NCI-H748 treated with DMSO at 0.1 percent for 48 hours (cell line): Measurements from ENCODE around the gene IL1RL1.

Source experiments
- DNase-seq: peaks from one replicate; lab custom pipeline; 2025; lab: John Stamatoyannopoulos, UW

IL1RL1 gene

DNA sequence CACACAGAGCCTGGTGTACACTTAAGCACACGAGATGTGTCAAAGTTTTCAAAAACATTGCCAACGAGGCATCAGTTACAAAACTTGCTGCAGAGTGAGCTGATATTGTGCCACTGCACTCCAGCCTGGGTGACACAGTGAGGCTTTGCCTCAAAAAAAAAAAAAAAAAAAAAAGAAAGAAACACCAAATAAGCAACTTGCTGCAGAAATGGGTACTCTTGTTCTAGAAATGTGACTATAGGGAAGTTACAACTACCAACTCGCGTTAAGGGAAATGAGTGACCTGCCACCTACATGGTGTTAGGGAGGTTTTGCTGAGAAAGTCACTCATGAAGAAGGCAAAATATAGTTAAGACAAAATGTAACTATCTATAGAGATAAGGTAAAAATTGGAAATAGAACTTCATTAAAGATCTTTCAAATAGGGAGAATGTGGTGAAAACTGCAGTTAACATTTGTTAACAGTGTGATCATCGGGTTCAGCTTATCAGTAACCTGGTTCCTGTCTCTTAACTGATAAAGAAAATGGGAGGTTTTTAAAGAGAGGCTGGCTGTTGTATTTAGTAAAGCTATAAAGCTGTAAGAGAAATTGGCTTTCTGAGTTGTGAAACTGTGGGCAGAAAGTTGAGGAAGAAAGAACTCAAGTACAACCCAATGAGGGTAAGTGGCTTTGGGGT, at the start of gene IL1RL1:
Gene IL1RL1 (plus strand): TSS at position 600 of the 677 bp plus-strand sequence. CDS start 26,702 bp downstream, outside the sequence.
- no peak for DNase-seq

DNA sequence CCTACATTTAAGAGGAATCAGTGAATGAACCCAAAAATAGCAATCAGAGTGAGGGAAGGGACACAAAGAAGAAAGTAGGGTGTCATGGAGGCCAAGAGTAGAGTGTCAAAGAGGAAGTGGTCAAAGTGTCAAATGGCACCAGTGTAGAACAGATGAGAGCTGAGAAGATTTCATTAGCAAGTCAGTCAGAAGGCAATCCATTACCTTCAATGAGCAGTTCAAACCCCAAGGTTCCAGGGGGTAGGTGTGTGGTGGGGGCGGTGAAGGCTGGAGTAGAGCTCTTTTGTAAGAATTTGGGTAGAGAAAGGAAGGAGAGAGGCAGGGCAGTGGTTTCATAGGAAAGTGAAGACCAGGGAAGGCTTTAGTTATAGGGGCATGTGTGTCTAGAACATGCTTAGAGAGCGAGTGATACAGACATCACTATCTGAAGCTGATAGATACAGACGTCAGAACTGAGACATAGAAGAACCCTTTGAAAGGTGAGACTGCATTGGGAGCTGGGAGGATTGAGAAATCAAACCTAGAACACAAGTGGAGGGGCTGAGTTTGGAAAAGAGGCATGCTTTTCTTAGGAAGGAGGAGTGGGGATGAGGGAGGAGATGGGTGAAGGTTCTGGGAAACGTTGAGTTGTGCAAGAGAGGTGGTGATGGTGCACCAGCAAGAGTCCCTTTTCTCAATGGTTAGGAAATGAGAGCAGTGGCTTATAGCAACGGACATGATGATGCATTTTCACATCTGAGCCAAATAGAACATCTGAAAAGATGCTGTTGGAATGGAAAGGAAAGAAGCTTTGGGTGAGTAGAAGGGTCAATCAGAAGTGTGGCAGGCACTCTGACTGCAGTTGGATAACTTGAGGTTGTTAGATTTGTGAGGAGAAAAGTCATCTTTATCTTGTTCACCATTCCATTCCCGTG, 48.9 kb upstream of the IL1RL1 start:
- no peak for DNase-seq

GRCh38 chr2:102264952-102265351, 46.4 kb upstream of the IL1RL1 start:
- DNase-seq = no peak

GRCh38 chr2:102266204-102266603, 45.2 kb upstream of the IL1RL1 start:
- DNase-seq = no peak

DNA sequence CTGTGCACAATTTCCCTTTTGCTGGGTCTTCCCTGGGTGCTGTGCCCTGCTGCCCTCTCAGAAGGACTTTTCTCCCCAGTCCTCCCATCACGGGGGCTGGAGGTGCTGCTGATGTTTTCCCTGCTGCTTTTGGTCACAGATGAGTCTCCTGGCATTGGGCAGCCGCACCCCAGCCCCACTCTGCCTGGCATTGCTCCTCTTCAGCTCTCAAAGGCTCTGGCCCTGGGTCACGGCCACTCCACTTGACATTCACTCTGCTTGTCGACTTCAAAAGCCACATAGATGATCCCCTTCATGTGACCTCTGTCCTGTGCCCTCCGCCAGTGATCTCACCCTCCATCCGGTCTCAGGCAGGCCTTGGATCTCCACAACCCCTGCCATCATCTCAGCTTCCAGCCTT, 43.6 kb upstream of the IL1RL1 start:
- no peak for DNase-seq

DNA sequence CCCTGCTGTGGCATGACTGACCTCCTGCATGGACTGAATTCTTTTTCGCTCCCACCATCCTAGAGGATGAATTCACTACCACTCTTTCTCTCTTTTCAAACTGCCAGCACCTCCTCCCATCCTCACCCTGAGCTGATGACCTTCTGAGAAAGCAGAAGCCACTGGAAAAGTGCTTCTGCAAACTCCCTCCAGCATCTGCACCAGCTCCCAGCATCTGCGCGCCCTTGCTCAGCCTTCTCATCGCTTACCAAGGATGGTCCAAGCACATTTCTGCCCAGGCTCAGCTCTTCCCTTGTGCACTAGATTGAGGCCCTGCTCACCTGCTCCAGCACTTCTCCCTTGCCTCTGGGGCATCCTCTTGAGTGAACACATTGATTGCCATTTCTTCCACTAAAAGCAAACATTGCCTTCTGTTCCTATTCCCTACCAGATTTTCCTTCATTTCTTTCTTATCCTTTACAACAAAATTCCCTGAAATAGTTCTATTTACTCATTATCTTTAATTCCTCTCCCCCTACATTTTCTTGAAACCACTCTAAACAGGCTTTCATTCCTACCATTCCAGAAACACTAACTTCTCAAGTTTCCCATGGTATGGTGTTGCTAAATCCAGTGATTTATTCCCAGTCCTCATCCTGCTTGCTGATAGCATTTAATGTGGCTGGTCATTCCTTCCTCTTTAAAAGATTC, 42.7 kb upstream of the IL1RL1 start:
- no peak for DNase-seq

- DNase-seq = no peak
Measured at GRCh38 chr2:102269200-102269524, 42.2 kb upstream of the IL1RL1 start.

DNA sequence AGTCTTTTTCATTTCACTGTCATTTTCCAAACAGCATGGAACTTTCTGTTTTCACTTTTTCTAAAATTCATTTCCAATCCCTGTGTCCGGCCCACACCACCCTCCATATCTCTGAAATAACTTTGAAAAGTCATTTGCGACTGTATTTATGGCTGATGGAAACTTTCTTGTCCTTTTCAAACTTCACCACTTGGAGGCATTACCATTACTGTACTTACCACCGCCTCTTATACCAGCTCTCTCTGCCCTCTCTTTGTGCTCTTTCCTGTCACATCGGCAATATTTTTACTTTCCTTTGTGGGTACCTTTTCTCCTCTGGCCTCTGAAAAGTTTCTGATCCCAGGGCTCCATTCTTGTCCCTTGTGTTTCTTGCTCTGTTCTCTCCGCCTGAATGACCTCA, 39.5 kb upstream of the IL1RL1 start:
- DNase-seq = no peak

DNA sequence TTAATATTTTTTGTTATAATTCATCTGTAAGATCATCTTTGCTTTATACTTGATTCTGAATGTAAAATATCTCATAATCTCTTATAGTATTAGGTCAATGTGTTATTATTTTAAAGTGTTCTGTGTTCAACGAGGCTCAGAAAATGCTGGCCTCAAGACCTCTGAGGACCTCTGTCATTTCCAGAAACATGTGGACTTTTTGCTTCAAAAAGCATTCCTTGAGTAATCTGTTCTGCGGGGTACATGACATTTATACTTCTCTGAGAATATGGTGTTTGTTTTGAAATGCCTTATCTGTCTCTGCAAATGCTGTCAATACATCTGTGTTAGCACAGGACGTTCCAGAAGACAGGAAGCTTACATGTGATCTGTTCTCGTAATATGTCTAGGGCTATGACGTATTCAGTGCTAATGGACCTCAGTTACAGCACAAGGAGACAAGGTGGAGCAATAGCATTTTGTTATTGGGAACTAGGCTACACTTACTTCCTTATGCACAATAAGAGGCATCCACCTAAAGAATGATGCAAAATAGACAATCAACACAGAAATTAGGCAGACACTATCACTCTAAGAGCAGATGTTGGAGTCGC, 37.6 kb upstream of the IL1RL1 start:
- no peak for DNase-seq

- DNase-seq = no peak
Measured at GRCh38 chr2:102276549-102277201, 34.7 kb upstream of the IL1RL1 start.

DNA sequence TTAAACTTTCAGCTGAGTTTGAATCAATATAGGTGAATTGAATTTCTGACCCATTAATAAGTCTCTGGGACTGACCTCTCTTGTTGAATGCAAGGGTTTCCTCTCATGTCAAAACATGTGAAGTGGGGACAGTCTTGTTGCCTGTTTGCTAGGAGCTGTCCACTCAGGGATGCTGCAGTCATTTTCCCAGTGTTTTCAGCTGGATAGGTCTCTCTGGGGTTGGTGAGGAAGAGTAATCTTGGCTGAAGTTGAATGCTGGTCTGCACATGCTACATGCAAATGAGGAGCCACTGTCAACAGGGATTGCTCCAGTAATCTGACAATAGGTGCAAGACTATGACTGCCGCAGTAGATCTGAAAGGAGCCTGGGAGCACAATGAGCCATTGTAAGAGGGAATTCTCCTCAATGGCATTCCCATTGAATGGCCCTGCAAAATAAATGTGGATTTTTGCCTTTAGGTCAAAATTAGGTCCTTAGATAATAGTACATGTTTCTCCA, 34.1 kb upstream of the IL1RL1 start:
- DNase-seq = no peak

GRCh38 chr2:102278720-102279390, 32.5 kb upstream of the IL1RL1 start:
- DNase-seq = no peak

DNA sequence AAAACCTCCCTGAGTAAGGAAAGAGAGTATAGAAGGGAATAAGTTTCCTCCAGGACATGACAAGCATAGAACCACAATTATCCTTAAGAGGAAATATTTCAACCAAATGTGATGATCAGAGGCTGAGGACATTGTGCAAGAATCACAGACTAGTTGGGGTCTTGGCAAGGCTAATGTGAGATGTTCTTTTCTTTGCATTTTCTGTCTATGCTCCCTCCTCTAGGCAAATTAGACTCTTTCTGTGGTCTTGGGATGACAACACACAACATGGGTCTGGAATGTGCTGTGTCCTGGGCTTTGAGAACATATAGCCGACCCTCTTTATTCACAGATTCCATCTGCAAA, 32.0 kb upstream of the IL1RL1 start:
- DNase-seq = no peak

GRCh38 chr2:102282678-102283091, 28.7 kb upstream of the IL1RL1 start:
- DNase-seq = no peak

- DNase-seq = no peak
Measured at GRCh38 chr2:102283996-102284395, 27.4 kb upstream of the IL1RL1 start.

- no peak for DNase-seq
Measured at GRCh38 chr2:102284611-102285010, 26.8 kb upstream of the IL1RL1 start.

DNA sequence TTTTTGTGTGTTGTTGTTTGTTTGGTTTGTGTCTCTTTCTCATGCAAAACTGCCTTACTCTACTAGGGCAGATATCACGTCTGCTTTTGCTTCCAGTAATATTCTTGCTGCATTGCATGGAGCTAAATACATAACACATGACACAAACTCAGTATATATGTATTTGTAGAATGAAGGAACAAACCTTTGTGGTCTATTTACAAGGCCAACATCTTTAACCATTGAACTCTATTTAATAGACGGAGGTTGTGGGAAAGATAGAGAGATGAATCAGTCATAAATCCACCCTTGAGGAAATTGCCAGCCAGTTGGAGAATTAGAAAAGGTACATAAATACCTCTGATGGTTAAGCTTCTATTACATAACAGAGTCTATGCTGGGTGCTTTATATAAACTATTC, 26.0 kb upstream of the IL1RL1 start:
- DNase-seq = no peak

- DNase-seq = no peak
Measured at GRCh38 chr2:102286041-102286440, 25.3 kb upstream of the IL1RL1 start.

DNA sequence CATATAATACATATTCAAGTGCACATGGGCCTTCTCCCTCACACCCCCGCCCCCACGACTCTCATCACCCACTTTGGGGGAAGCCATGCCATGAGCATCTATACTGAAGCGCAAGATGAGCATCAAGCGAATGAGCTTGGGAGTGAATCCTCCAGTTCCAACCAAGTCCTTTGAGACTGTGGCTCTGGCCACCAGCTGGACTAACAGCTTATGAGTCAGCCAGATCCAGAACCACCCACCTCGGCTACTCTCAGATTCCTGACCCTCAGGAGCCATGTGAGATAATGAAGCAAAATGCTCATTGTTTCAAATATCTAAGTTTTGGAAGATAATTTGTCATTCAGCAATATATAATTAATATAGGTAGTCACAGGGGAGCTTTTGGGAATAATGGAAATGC, 22.2 kb upstream of the IL1RL1 start:
- DNase-seq = no peak

- no peak for DNase-seq
Measured at GRCh38 chr2:102290594-102290993, 20.8 kb upstream of the IL1RL1 start.

- no peak for DNase-seq
Measured at GRCh38 chr2:102291319-102292075, 19.9 kb upstream of the IL1RL1 start.
